ENCODE measurements around the gene MDN1.

DNA sequence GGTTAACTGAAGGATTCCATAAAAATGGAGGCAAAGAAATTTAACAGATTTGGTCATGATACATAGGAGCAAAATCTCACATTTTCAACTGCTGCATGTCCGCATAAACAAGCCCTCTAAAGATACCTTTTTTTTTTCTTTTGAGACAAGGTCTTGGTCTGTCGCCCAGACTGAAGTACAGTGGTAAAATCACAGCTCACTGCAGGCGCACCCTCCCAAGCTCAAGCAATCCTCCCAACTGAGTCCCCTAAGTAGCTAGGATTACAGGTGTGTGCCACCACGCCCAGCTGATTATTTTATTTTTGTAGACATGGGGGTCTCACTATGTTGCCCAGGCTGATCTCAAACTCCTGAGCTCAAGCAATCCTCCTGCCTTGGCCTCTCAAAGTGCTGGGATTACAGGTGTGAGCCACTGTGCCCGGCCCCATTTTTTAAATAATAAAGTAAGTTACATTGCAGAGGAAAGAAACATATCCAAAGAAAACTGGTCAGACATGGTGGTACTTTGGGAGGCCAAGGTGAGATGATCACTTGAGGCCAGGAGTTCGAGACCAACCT is 13.7 kb downstream of the MDN1 start:
- no peak for TF ChIP-seq EP300 (IDR thresholded peaks at IDR 0.05)
- TF ChIP-seq, protein P1, sequence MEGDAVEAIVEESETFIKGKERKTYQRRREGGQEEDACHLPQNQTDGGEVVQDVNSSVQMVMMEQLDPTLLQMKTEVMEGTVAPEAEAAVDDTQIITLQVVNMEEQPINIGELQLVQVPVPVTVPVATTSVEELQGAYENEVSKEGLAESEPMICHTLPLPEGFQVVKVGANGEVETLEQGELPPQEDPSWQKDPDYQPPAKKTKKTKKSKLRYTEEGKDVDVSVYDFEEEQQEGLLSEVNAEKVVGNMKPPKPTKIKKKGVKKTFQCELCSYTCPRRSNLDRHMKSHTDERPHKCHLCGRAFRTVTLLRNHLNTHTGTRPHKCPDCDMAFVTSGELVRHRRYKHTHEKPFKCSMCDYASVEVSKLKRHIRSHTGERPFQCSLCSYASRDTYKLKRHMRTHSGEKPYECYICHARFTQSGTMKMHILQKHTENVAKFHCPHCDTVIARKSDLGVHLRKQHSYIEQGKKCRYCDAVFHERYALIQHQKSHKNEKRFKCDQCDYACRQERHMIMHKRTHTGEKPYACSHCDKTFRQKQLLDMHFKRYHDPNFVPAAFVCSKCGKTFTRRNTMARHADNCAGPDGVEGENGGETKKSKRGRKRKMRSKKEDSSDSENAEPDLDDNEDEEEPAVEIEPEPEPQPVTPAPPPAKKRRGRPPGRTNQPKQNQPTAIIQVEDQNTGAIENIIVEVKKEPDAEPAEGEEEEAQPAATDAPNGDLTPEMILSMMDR (IDR thresholded peaks at IDR 0.05): no peak

Measured in sigmoid colon (tissue), 4 donors.